Measurements from ENCODE around the gene MPHOSPH10. TPM values are rescaled to one million over a fixed set of nuclear protein-coding genes. Genes with fewer than 3 reads are reported as not detected.
"Not testable (repeated sequence)": the region's sequence is repeated elsewhere in the genome, so short reads cannot be mapped to it uniquely, and the experiment has no call there.

The MPHOSPH10 gene
- 10 to 100 TPM; 27.6 to 53.2 (median 39.3) TPM for total RNA-seq

DNA sequence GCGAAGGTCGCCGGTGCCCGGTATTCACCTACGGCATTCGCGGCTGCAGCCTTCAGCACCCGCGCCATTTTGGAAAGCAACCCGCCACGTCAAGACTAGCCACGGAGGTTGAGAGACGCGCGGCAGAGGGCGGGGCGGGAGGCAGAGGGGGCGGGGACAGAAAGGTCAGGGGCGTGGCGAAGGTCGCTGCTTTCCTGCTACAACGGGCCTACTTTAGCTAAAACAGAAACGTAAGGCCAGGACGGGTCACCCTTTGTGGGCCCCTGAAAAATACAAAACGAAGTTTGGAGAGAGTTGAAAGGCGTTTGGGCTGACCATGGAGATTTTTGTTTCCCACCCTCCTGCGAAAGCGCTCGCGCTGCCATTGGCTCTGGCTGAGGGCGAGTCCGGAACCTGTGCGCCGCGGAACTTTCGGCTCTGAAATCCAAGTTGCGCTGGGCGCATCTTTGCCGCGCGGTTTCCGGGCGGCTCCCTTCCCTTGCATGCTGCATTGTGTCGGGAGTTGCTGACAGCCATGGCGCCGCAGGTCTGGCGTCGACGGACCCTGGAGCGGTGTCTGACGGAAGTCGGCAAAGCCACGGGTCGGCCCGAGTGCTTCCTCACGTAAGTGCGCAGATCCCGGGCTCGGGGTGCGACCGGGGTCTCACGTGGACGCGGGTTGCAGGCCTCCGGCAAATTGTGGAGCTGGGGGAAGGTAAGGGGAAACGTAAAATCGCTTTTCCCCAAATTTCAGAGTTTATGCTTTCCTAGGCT lies at the start of gene MPHOSPH10, which contains the start of gene MCEE:
TSS of gene MPHOSPH10 (plus strand) at position 483 of the 753 bp plus-strand sequence. CDS start at position 515, 32 bp downstream.
TSS of gene MCEE (minus strand) at position 78 of the 753 bp plus-strand sequence. CDS start at position 68, 10 bp downstream.
- intact Hi-C loops (cut with DNase I), result no loop called here
- peaks cover 17% of the 10 kb centered on the region in 2 donors for H3K36me3 ChIP-seq
- peak within 1 kb of the TSS; percentile 63 to 96 (median 85) for H3K4me3 ChIP-seq (replicated peaks in 1 of 3)
- H3K9me3 ChIP-seq, result no peaks in the 10 kb centered on the region
- peaks cover 12 to 17% of the 10 kb centered on the region in 2 donors for H3K4me1 ChIP-seq
- no peaks in the 10 kb centered on the region for H3K27me3 ChIP-seq
- TF ChIP-seq POLR2A (IDR thresholded peaks at IDR 0.05), result peak in 1 of 2 donors; percentile 78
- TF ChIP-seq, protein P1, sequence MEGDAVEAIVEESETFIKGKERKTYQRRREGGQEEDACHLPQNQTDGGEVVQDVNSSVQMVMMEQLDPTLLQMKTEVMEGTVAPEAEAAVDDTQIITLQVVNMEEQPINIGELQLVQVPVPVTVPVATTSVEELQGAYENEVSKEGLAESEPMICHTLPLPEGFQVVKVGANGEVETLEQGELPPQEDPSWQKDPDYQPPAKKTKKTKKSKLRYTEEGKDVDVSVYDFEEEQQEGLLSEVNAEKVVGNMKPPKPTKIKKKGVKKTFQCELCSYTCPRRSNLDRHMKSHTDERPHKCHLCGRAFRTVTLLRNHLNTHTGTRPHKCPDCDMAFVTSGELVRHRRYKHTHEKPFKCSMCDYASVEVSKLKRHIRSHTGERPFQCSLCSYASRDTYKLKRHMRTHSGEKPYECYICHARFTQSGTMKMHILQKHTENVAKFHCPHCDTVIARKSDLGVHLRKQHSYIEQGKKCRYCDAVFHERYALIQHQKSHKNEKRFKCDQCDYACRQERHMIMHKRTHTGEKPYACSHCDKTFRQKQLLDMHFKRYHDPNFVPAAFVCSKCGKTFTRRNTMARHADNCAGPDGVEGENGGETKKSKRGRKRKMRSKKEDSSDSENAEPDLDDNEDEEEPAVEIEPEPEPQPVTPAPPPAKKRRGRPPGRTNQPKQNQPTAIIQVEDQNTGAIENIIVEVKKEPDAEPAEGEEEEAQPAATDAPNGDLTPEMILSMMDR (IDR thresholded peaks at IDR 0.05), result no peak
- H3K27ac ChIP-seq, result peak within 1 kb of the TSS; percentile 92 to 97 (median 94)
- WGBS, 2 donors, result 0 to 1% methylated on average over 53 to 62 of the region's 67 CpGs
- peak; percentile 89 to 93 for DNase-seq

- Histone ChIP-seq H3K9me3 (no peaks in the 10 kb centered on the region), H3K36me3 (peaks cover 7 to 12% of the 10 kb centered on the region in 2 donors), H3K27me3 (no peaks in the 10 kb centered on the region), H3K4me1 (no peaks in the 10 kb centered on the region), H3K4me3 (replicated peaks in 1 of 3) (no peak overlapping the region), H3K27ac (no peak overlapping the region)
- 82 to 85% methylated on average over 5 of the region's 5 CpGs for WGBS, 2 donors
- no peak for DNase-seq
- TF ChIP-seq, protein P1 (IDR thresholded peaks at IDR 0.05), result no peak
- no peak for TF ChIP-seq POLR2A (IDR thresholded peaks at IDR 0.05)
- intact Hi-C loops (cut with DNase I), result no loop called here
These were observed 47.8 kb upstream of the MPHOSPH10 start for GRCh38 chr2:71082402-71083252.

- H3K4me3 ChIP-seq (replicated peaks in 1 of 3); DNase-seq; H3K27me3 ChIP-seq; H3K36me3 ChIP-seq; H3K27ac ChIP-seq; H3K4me1 ChIP-seq; H3K9me3 ChIP-seq; intact Hi-C loops (cut with DNase I): not testable (repeated sequence)
- WGBS, 2 donors, result no CpG with 5 or more reads among the region's 3 CpGs
These were observed 47.1 kb upstream of the MPHOSPH10 start for GRCh38 chr2:71083297-71083696.

DNA sequence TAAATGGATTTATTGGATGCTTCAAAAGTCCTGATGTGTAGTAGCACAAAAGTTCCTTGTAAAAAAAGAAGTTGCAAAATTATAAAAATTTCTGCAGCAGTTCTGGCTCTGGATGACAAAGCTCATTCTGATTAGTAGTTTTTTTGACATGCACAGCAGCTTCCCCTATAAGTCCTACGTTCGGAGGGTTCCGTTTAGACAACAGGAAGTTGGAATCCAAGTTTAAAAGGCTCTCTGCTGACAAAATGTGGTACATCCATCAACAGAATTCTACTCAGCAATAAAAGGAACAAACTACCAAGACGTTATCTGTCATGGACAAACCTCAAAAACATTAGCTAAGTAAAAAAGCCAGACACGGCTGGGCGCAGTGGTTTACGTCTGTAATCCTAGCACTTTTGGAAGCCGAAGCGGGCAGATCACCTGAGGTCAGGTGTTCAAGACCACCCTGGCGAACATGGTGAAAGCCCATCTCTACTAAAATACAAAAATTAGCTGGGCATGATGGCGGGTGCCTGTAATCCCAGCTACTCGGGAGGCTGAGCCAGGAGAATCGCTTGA lies 46.6 kb upstream of the MPHOSPH10 start:
- H3K36me3 ChIP-seq, H3K27ac ChIP-seq: not testable (repeated sequence)

GRCh38 chr2:71085325-71086003 lies 45.0 kb upstream of the MPHOSPH10 start:
- DNase-seq; H3K36me3 ChIP-seq; H3K9me3 ChIP-seq; H3K4me3 ChIP-seq (replicated peaks in 1 of 3); H3K4me1 ChIP-seq; H3K27ac ChIP-seq; H3K27me3 ChIP-seq; intact Hi-C loops (cut with DNase I): not testable (repeated sequence)
- WGBS, 2 donors, result 55 to 64% methylated on average over 9 of the region's 9 CpGs

More for the DNA sequence above, 46.6 kb upstream of the MPHOSPH10 start:
- H3K27me3 ChIP-seq; DNase-seq; H3K4me1 ChIP-seq; H3K9me3 ChIP-seq; H3K4me3 ChIP-seq (replicated peaks in 1 of 3); intact Hi-C loops (cut with DNase I): not testable (repeated sequence)
- WGBS, 2 donors, result 76 to 80% methylated on average over 10 of the region's 13 CpGs

DNA sequence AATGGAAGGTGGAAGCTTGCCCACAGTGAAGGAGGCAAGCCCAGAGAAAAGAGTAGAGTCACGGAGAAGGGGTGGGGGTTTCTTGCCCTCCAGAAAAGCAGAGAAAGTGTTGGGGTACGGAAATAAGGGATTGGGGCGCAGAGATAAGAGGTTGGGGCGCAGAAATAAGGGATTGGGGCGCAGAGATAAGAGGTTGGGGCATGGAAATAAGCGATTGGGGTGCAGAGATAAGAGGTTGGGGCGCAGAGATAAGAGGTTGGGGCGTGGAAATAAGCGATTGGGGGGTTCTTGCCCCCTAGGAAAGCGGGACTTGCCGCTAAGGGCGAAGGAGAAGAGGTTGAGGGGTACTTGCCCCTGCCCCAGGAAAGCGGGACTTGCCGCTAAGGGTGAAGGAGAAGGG lies 41.0 kb upstream of the MPHOSPH10 start:
- H3K4me3 ChIP-seq (replicated peaks in 1 of 3); H3K27ac ChIP-seq; H3K27me3 ChIP-seq; intact Hi-C loops (cut with DNase I); H3K36me3 ChIP-seq; H3K4me1 ChIP-seq; DNase-seq; H3K9me3 ChIP-seq: not testable (repeated sequence)
- WGBS, 2 donors, result 83 to 86% methylated on average over 14 of the region's 14 CpGs

- H3K36me3 ChIP-seq; H3K9me3 ChIP-seq; DNase-seq; H3K4me3 ChIP-seq (replicated peaks in 1 of 3); H3K27me3 ChIP-seq; H3K27ac ChIP-seq; intact Hi-C loops (cut with DNase I); H3K4me1 ChIP-seq: not testable (repeated sequence)
- WGBS, 2 donors, result 82 to 91% methylated on average over 9 of the region's 9 CpGs
These were observed 38.6 kb upstream of the MPHOSPH10 start for GRCh38 chr2:71091808-71092207.

DNA sequence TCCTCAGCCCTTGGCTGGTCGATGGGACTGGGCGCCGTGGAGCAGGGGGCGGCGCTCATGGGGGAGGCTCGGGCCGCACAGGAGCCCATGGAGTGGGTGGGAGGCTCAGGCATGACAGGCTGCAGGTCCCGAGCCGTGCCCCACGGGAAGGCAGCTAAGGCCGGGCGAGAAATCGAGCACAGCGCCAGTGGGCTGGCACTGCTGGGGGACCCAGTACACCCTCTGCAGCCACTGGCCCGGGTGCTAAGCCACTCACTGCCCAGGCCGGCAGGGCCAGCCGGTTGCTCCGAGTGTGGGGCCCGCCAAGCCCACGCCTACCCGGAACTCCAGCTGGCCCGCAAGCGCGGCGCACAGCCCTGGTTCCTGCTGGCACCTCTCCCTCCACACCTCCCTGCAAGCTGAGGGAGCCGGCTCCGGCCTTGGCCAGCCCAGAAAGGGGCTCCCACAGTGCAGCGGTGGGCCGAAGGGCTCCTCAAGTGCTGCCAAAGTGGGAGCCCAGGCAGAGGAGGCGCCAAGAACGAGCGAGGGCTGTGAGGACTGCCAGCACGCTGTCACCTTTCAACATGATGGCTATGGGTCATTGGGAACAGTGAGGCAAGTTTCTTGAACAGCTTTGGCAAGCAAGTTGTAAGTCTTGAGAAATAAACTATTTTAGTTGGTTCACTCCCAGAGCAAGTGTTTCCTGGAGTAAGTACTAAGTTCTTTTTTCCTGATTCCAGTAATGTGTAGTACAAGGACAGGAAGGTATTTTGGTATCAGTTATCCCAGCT lies 37.8 kb upstream of the MPHOSPH10 start:
- DNase-seq; H3K27ac ChIP-seq; intact Hi-C loops (cut with DNase I): not testable (repeated sequence)

More for the DNA sequence above, 37.8 kb upstream of the MPHOSPH10 start:
- H3K4me3 ChIP-seq (replicated peaks in 1 of 3); H3K4me1 ChIP-seq; H3K36me3 ChIP-seq; H3K27me3 ChIP-seq; H3K9me3 ChIP-seq: not testable (repeated sequence)
- 94 to 96% methylated on average over 12 to 21 of the region's 33 CpGs for WGBS, 2 donors
